Activated T-cell treated with anti-CD3 and anti-CD28 coated beads, Interleukin-2, amount 50 U/mL, for 72 hours (primary cell): ENCODE measurements around the gene RABIF. TPM values are rescaled to one million over a fixed set of nuclear protein-coding genes. Genes with fewer than 3 reads are reported as not detected.
"Not testable (repeated sequence)": the region's sequence is repeated elsewhere in the genome, so short reads cannot be mapped to it uniquely, and the experiment has no call there.

ENCODE experiments used
- ATAC-seq, 2 donors: fragments of 150-1000 bp; cut with Tn5 transposase; replicated peaks in 1 of 2; 2 replicates each; pipeline ENCODE4 v1.10.0; 2021; ENCODE audit warnings: moderate library complexity in 2 of 2, mild to moderate bottlenecking in 1 of 2
- DNase-seq, 2 donors: peaks; one replicate each; pipeline ENCODE4 v3.0.0; 2021 to 2022; ENCODE audit warnings: mixed read lengths in 1 of 2
- H3K27ac Mint-ChIP-seq: one replicate; pipeline ENCODE4 v1.8.0; 2022; ENCODE audit warnings: mild to moderate bottlenecking, moderate library complexity, mixed read lengths
- H3K27me3 Mint-ChIP-seq: one replicate; pipeline ENCODE4 v1.8.0; 2022; ENCODE audit warnings: low read depth, mixed read lengths
- H3K36me3 Mint-ChIP-seq, 2 donors: one replicate each; pipeline ENCODE4 v1.8.0; 2022; ENCODE audit warnings: mixed read lengths in 2 of 2, mild to moderate bottlenecking in 1 of 2; ENCODE audit not compliant: insufficient read depth in 2 of 2
- H3K4me1 Mint-ChIP-seq: one replicate; pipeline ENCODE4 v1.8.0; 2022; ENCODE audit warnings: low read depth, mixed read lengths
- H3K4me3 Mint-ChIP-seq, 2 donors: one replicate each; pipeline ENCODE4 v1.8.0; 2022; ENCODE audit warnings: mild to moderate bottlenecking in 2 of 2, mixed read lengths in 2 of 2, moderate library complexity in 2 of 2
- H3K9me3 Mint-ChIP-seq, 2 donors: one replicate each; pipeline ENCODE4 v1.8.0; 2022; ENCODE audit warnings: mixed read lengths in 2 of 2
- total RNA-seq, 2 donors: library from RNA; stranded (reverse); gene quantifications; one replicate each; pipeline ENCODE4 v1.2.3, GENCODE V29; 2022

RABIF gene
- total RNA-seq, 2 donors from 2014 or later, result 8.4 to 10.8 TPM

- Mint-ChIP-seq H3K27ac (no peak overlapping the region), H3K36me3 (peaks cover 10 to 23% of the 10 kb centered on the region in 2 donors), H3K9me3 (no peaks in the 10 kb centered on the region), H3K27me3 (no peaks in the 10 kb centered on the region), H3K4me3 (no peak overlapping the region), H3K4me1 (peaks cover 17% of the 10 kb centered on the region)
- DNase-seq (no peak), ATAC-seq (no peak)
Measured at GRCh38 chr1:202908998-202909397, 20.0 kb upstream of the RABIF start.

- Mint-ChIP-seq H3K4me1 (no peaks in the 10 kb centered on the region), H3K4me3 (no peak overlapping the region), H3K27ac (no peak overlapping the region), H3K36me3 (peaks cover 2 to 8% of the 10 kb centered on the region in 2 donors), H3K27me3 (no peaks in the 10 kb centered on the region), H3K9me3 (no peaks in the 10 kb centered on the region)
- no peak for DNase-seq
- ATAC-seq, result no peak
Measured at GRCh38 chr1:202905331-202905730, 16.4 kb upstream of the RABIF start.

- not testable (repeated sequence) for H3K4me3 Mint-ChIP-seq, H3K4me1 Mint-ChIP-seq, H3K36me3 Mint-ChIP-seq, H3K9me3 Mint-ChIP-seq, H3K27ac Mint-ChIP-seq, DNase-seq, H3K27me3 Mint-ChIP-seq, ATAC-seq
Measured at GRCh38 chr1:202903808-202904207, 14.9 kb upstream of the RABIF start.

DNA sequence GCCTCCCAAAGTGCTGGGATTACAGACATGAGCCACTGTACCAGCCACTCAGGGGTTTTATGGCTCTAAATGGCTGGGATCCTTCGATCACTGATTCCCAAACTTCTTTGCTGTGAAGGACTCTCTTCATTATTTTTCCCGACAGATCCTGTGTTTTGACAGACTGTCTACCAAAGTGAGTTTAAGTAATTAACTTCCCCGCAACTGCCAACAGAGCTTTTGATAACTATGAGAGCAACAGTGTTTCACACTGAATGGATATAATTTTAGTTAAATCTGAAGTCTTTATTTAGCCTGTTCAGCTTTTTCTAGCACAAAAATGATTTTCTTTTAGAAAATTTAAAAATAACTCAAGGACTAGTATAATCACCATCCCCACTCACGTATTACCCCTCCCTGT lies 12.6 kb upstream of the RABIF start:
- ATAC-seq, result no peak
- no peaks in the 10 kb centered on the region for H3K4me1 Mint-ChIP-seq
- H3K9me3 Mint-ChIP-seq, result no peaks in the 10 kb centered on the region
- no peak for DNase-seq
- H3K27ac Mint-ChIP-seq, result no peak overlapping the region
- no peaks in the 10 kb centered on the region for H3K27me3 Mint-ChIP-seq
- H3K4me3 Mint-ChIP-seq, result no peak overlapping the region
- H3K36me3 Mint-ChIP-seq, result peaks cover 1 to 6% of the 10 kb centered on the region in 2 donors

DNA sequence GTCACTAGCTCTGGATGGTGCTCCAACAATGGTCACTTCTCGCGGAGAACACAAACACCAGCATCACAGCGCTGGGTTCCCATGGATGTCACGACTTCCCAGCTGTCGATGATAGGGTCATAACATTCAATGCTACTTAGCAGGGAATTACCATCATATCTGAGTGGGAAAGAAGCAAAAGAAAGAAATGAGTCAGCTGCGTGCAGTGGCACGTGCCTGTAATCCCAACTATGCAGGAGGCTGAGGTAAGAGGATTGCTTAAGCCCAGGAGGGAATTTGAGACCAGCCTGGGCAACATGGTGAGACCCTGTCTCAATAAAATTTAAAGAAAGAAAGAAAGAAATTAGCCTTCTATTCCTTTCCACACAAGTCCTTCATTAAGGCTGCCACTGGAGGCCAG lies 3.6 kb upstream of the RABIF start:
- Mint-ChIP-seq H3K4me1 (peaks cover 19% of the 10 kb centered on the region), H3K27me3 (no peaks in the 10 kb centered on the region), H3K27ac (no peak overlapping the region), H3K4me3 (no peak overlapping the region), H3K9me3 (no peaks in the 10 kb centered on the region), H3K36me3 (peaks cover 4 to 18% of the 10 kb centered on the region in 2 donors)
- ATAC-seq (no peak), DNase-seq (no peak)

DNA sequence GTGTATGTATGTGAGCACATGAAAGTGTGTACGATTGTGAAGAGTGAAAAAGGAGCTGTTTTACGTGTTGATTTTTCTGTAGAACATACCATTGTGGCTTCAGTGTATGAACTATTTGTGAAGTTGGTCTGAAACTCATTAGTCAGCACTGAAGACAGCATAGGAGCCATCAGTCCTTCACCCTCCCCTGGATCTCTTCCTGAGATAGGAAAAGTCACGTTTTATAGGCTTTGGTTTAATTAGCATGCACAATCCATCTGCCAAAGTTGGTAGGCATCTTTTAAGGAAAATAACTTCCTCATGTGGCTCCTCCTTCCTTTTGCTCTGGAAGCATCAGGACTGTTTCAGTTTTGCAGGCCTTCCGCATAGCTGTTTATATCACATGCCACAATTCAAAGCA lies 1.4 kb upstream of the RABIF start:
- Mint-ChIP-seq H3K27me3 (no peaks in the 10 kb centered on the region), H3K27ac (peak overlapping the region; percentile 54), H3K36me3 (peaks cover 4 to 13% of the 10 kb centered on the region in 2 donors), H3K4me3 (no peak overlapping the region), H3K4me1 (peaks cover 25% of the 10 kb centered on the region), H3K9me3 (no peaks in the 10 kb centered on the region)
- ATAC-seq (no peak), DNase-seq (no peak)

DNA sequence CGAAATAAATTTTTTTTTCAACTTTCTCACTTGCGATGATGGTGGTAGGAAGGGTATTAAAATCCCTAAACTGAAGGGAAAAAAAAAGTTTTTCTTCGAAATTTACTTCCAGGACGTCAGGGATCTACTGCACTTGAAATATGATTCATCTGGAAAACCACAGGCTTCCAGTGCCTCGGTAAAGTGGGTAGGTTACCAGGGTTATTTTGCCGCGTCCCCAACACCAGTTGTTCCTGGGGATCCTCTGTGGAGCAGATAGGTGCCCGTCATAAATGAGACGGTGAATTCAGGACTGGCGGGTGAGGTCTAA lies 773 bp downstream of the RABIF start:
- H3K9me3 Mint-ChIP-seq, result no peaks in the 10 kb centered on the region
- H3K36me3 Mint-ChIP-seq, result peaks cover 4 to 5% of the 10 kb centered on the region in 2 donors
- peak overlapping the region; percentile 90 to 97 for H3K4me3 Mint-ChIP-seq
- peaks cover 28% of the 10 kb centered on the region for H3K4me1 Mint-ChIP-seq
- no peaks in the 10 kb centered on the region for H3K27me3 Mint-ChIP-seq
- peak overlapping the region; percentile 94 for H3K27ac Mint-ChIP-seq
- ATAC-seq (no peak), DNase-seq (no peak)

- no peaks in the 10 kb centered on the region for H3K27me3 Mint-ChIP-seq
- no peak overlapping the region for H3K27ac Mint-ChIP-seq
- ATAC-seq (no peak), DNase-seq (no peak)
- peaks cover 2 to 8% of the 10 kb centered on the region in 2 donors for H3K36me3 Mint-ChIP-seq
- H3K4me1 Mint-ChIP-seq, result peaks cover 5% of the 10 kb centered on the region
- H3K4me3 Mint-ChIP-seq, result no peak overlapping the region
- H3K9me3 Mint-ChIP-seq, result no peaks in the 10 kb centered on the region
Measured at GRCh38 chr1:202880961-202881460, 7.9 kb downstream of the RABIF start.

- ATAC-seq (no peak), DNase-seq (no peak)
- no peaks in the 10 kb centered on the region for H3K27me3 Mint-ChIP-seq
- H3K4me3 Mint-ChIP-seq, result no peak overlapping the region
- peaks cover under 1% of the 10 kb centered on the region for H3K4me1 Mint-ChIP-seq
- H3K27ac Mint-ChIP-seq, result no peak overlapping the region
- H3K36me3 Mint-ChIP-seq, result peaks cover 2 to 9% of the 10 kb centered on the region in 2 donors
- H3K9me3 Mint-ChIP-seq, result no peaks in the 10 kb centered on the region
Measured at GRCh38 chr1:202880062-202880461, 8.9 kb downstream of the RABIF start.

DNA sequence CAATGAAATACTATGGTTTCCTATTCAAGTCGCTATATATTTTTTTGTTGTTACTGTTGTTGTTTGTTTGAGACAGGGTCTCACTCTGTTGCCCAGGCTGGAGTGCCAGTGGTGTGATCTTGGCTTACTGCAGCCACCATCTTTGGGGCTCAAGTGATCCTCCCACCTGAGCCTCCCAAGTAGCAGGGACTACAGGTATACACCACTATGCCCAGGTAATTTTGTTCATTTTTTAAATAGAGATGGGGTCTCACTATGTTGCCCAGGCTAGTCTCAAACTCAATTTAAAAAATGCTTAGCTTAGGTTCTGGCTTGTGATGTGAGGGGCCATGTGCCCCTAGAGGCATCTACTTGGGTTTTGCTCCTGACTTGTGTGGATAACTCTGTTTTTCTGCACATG lies 9.8 kb downstream of the RABIF start:
- Mint-ChIP-seq H3K9me3 (no peaks in the 10 kb centered on the region), H3K36me3 (peaks cover 2 to 9% of the 10 kb centered on the region in 2 donors), H3K4me1 (no peaks in the 10 kb centered on the region), H3K4me3 (no peak overlapping the region), H3K27me3 (no peaks in the 10 kb centered on the region), H3K27ac (no peak overlapping the region)
- ATAC-seq (no peak), DNase-seq (no peak)

GRCh38 chr1:202873026-202873425 lies 15.9 kb downstream of the RABIF start:
- no peak for DNase-seq
- Mint-ChIP-seq H3K27ac (no peak overlapping the region), H3K4me1 (no peaks in the 10 kb centered on the region), H3K27me3 (no peaks in the 10 kb centered on the region), H3K9me3 (no peaks in the 10 kb centered on the region), H3K36me3 (peaks cover 0 to 2% of the 10 kb centered on the region in 2 donors), H3K4me3 (no peak overlapping the region)
- no peak for ATAC-seq

- Mint-ChIP-seq H3K27me3 (no peaks in the 10 kb centered on the region), H3K36me3 (peaks cover 0 to 2% of the 10 kb centered on the region in 2 donors), H3K4me1 (no peaks in the 10 kb centered on the region), H3K4me3 (no peak overlapping the region), H3K27ac (no peak overlapping the region), H3K9me3 (no peaks in the 10 kb centered on the region)
- ATAC-seq (no peak), DNase-seq (no peak)
Measured at GRCh38 chr1:202871367-202871766, 17.6 kb downstream of the RABIF start.

- Mint-ChIP-seq H3K9me3 (no peaks in the 10 kb centered on the region), H3K4me1 (peaks cover 11% of the 10 kb centered on the region), H3K36me3 (no peaks in the 10 kb centered on the region), H3K27me3 (peaks cover 57% of the 10 kb centered on the region), H3K4me3 (peak overlapping the region; percentile 36 to 78), H3K27ac (no peak overlapping the region)
- no peak for ATAC-seq
- DNase-seq, result no peak
Measured at GRCh38 chr1:202862679-202863560, 26.0 kb downstream of the RABIF start.
